Sigmoid colon (tissue), 7 donors: Measurements from ENCODE around the gene NACC1. TPM values are rescaled to one million over a fixed set of nuclear protein-coding genes. Genes with fewer than 3 reads are reported as not detected.
"Not testable (repeated sequence)": the region's sequence is repeated elsewhere in the genome, so short reads cannot be mapped to it uniquely, and the experiment has no call there.

Experiments
- DNase-seq: peaks from one replicate; pipeline ENCODE4 v3.0.0-alpha.2; 2019
- H3K27ac ChIP-seq, 4 donors: fragments of 200-600 bp; sonication (generic); one replicate each; pipeline ENCODE4 v1.5.1; 2016 to 2019; ENCODE audit warnings: mild to moderate bottlenecking in 1 of 4
- H3K27me3 ChIP-seq, 3 donors: fragments of 200-600 bp; sonication (generic); one replicate each; pipeline ENCODE4 v1.5.1; 2019; ENCODE audit warnings: mild to moderate bottlenecking in 1 of 3
- H3K36me3 ChIP-seq, 4 donors: fragments of 200-600 bp; sonication (generic); one replicate each; pipeline ENCODE4 v1.5.1; 2016 to 2019
- H3K4me1 ChIP-seq, 4 donors: fragments of 200-600 bp; sonication (generic); one replicate each; pipeline ENCODE4 v1.5.1; 2017 to 2019
- H3K4me3 ChIP-seq, 4 donors: fragments of 200-600 bp; sonication (generic); one replicate each; pipeline ENCODE4 v1.5.1; 2017 to 2019; ENCODE audit warnings: mild to moderate bottlenecking in 2 of 4, moderate library complexity in 1 of 4
- H3K9me3 ChIP-seq, 4 donors: fragments of 200-600 bp in 3 of 4; sonication (generic) in 3 of 4; one replicate each; pipeline versions ENCODE4 v1.5.1 to v1.6.1; 2013 to 2019
- EP300 ChIP-seq, 4 donors: sonication (generic); formaldehyde crosslinking; IDR thresholded peaks; one replicate each; pipeline ENCODE4 v1.6.1; 2017; ENCODE audit warnings: antibody characterized with exemption in 4 of 4
- POLR2A ChIP-seq, 2 donors: fragments of 450-650 bp; IDR thresholded peaks; one replicate each; pipeline ENCODE4 v1.6.1; 2016; ENCODE audit warnings: antibody characterized with exemption in 2 of 2, mild to moderate bottlenecking in 2 of 2, moderate library complexity in 2 of 2
- POLR2AphosphoS5 ChIP-seq, 4 donors: sonication (generic); formaldehyde crosslinking; IDR thresholded peaks; one replicate each; pipeline ENCODE4 v1.6.1; 2017; ENCODE audit warnings: antibody characterized with exemption in 4 of 4
- whole genome bisulfite sequencing, 2 donors: extraction: QIAGEN DNeasy Blood & Tissue Kit; methylation state at CpG; one replicate each; pipeline ENCODE4 v1.1.7; 2013; 5-methylcytosine and 5-hydroxymethylcytosine counted together
- intact Hi-C: fragments of 100-400 bp; cut with DNase I; formaldehyde crosslinking; loops from one replicate; pipeline ENCODE4 v1.15.1; 2023
- polyA plus RNA-seq, 3 donors: library from polyadenylated mRNA; stranded (reverse); fragments of 200-250 nt; gene quantifications; one replicate each; pipeline ENCODE4 v1.2.3, GENCODE V29; 2013
- total RNA-seq, 4 donors: library from RNA; depleted of rRNA; stranded (reverse); fragments of >200 nt; gene quantifications; one replicate each; pipeline ENCODE4 v1.1.0, GENCODE V29; 2016
- TF ChIP-seq, protein P1 (sequence below), 4 experiments: fragments of 450-650 bp in 3 of 4; fragments of 200-600 bp in 1 of 4; IDR thresholded peaks; one replicate each; pipeline ENCODE4 v1.5.1; 2016 to 2019; ENCODE audit warnings: antibody characterized with exemption in 4 of 4, mild to moderate bottlenecking in 3 of 4, moderate library complexity in 2 of 4
- donor health status: healthy with polysubstance abuse.
- donor health status: Bipolar disorder and iron deficiency.
- donor health status: healthy.

The NACC1 gene
- total and polyA plus RNA-seq, 7 donors, result 8.1 to 67.2 (median 18.8) TPM

DNA sequence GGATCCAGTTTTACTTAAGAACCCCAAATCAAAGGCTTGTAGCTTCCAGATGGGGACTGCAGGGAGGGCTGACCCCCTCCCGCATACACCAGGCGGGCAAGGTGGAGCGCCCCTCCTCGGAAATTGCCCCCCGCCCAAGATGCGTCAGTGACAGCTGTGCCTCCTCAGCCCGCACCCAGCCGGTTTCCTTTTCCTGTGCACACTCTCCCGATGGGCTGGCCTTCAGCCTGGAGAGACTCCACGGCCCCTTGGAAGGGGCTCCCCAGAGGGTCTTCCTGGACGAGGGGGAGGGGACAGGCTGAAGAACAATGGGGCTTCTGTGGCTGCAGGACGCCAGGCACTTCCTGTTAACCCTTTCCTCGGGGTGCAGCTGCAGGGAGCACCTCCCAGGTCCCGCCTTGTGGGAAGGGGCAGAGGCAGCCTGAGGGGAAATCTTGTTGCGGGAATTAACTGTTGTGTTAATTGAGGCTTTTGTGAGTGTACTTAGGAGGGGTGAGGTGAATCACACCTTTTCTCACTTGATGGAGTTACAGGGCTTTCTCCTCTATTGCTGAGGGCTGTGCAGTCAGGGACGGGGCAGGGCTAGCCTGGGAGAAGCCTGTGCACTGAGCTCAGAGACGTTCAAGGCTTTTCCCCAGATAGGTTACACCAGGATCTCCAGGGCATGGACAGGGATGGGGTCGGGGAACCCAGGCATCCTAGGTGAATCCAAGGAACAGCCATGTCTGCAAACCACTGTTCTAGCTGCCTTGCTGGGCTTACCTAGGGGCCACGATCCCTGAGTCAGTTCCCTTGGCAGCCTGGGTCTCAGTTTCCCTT is 46.5 kb downstream of the NACC1 start:
- peak; percentile 77 for DNase-seq

GRCh38 chr19:13165162-13165997 is 47.3 kb downstream of the NACC1 start:
- H3K36me3 ChIP-seq, result no peaks in the 10 kb centered on the region
- 66 to 74% methylated on average over 19 of the region's 19 CpGs for WGBS, 2 donors

More for the DNA sequence above, 46.5 kb downstream of the NACC1 start:
- peaks cover 0 to 47% (median 37%) of the 10 kb centered on the region in 4 donors for H3K4me1 ChIP-seq
- H3K9me3 ChIP-seq, result no peaks in the 10 kb centered on the region
- H3K4me3 ChIP-seq, result peak overlapping the region; percentile 4 to 47 (median 44)
- 5 to 10% methylated on average over 19 of the region's 19 CpGs for WGBS, 2 donors
- intact Hi-C loops, result loop anchor here (5.0 kb wide), 2 partner anchors 43 to 683 kb away; no protein-coding TSS in a partner anchor
- no peaks in the 10 kb centered on the region for H3K27me3 ChIP-seq
- TF ChIP-seq POLR2AphosphoS5 (IDR thresholded peaks at IDR 0.05) (no peak), EP300 (IDR thresholded peaks at IDR 0.05) (no peak), POLR2A (IDR thresholded peaks at IDR 0.05) (no peak)
- TF ChIP-seq, protein P1, sequence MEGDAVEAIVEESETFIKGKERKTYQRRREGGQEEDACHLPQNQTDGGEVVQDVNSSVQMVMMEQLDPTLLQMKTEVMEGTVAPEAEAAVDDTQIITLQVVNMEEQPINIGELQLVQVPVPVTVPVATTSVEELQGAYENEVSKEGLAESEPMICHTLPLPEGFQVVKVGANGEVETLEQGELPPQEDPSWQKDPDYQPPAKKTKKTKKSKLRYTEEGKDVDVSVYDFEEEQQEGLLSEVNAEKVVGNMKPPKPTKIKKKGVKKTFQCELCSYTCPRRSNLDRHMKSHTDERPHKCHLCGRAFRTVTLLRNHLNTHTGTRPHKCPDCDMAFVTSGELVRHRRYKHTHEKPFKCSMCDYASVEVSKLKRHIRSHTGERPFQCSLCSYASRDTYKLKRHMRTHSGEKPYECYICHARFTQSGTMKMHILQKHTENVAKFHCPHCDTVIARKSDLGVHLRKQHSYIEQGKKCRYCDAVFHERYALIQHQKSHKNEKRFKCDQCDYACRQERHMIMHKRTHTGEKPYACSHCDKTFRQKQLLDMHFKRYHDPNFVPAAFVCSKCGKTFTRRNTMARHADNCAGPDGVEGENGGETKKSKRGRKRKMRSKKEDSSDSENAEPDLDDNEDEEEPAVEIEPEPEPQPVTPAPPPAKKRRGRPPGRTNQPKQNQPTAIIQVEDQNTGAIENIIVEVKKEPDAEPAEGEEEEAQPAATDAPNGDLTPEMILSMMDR (IDR thresholded peaks at IDR 0.05), result no peak
- H3K36me3 ChIP-seq, result no peaks in the 10 kb centered on the region
- peak overlapping the region; percentile 91 to 94 (median 94) for H3K27ac ChIP-seq

DNA sequence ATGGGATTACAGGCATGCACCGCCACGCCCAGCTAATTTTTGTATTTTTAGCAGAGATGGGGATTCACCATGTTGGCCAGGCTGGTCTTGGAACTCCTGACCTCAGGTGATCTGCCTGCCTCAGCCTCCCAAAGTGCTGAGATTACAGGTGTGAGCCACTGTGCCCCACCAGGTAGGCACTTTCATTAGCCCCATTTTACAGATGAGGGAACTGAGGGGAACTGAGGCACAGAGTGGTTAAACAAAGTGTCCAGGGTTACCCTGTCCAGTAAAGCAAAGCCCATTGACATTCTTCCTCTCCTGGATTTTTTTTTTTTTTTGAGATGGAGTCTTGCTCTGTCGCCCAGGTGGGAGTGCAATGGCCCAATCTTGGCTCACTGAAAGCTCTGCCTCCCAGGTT is 48.1 kb downstream of the NACC1 start:
- H3K27ac ChIP-seq, result peak overlapping the region in 3 of 4 donors; percentile 87 to 94 (median 94)
- not testable (repeated sequence) for DNase-seq, H3K27me3 ChIP-seq, H3K36me3 ChIP-seq, H3K9me3 ChIP-seq, H3K4me3 ChIP-seq
- H3K4me1 ChIP-seq, result peaks cover 0 to 47% (median 37%) of the 10 kb centered on the region in 4 donors
- 93 to 96% methylated on average over 3 of the region's 3 CpGs for WGBS, 2 donors
- intact Hi-C loops, result loop anchor here (5.0 kb wide), 1 partner anchor 41 kb away; no protein-coding TSS in a partner anchor

More at GRCh38 chr19:13165162-13165997, 47.3 kb downstream of the NACC1 start:
- H3K4me3 ChIP-seq, result no peak overlapping the region
- TF ChIP-seq, protein P1 (IDR thresholded peaks at IDR 0.05), result no peak
- no peak for TF ChIP-seq EP300 (IDR thresholded peaks at IDR 0.05)
- TF ChIP-seq POLR2A (IDR thresholded peaks at IDR 0.05), result no peak
- no peak for TF ChIP-seq POLR2AphosphoS5 (IDR thresholded peaks at IDR 0.05)
- H3K4me1 ChIP-seq, result peaks cover 0 to 47% (median 37%) of the 10 kb centered on the region in 4 donors
- H3K27ac ChIP-seq, result peak overlapping the region; percentile 91 to 94 (median 94)
- no peaks in the 10 kb centered on the region for H3K27me3 ChIP-seq
- no peaks in the 10 kb centered on the region for H3K9me3 ChIP-seq
- intact Hi-C loops, result loop anchor here (5.0 kb wide), 1 partner anchor 42 kb away; no protein-coding TSS in a partner anchor
- no peak for DNase-seq

GRCh38 chr19:13169769-13170168 is 51.7 kb downstream of the NACC1 start:
- DNase-seq, result no peak
- Histone ChIP-seq H3K27ac (no peak overlapping the region), H3K4me1 (peaks cover 0 to 39% (median 26%) of the 10 kb centered on the region in 4 donors), H3K4me3 (no peak overlapping the region), H3K27me3 (no peaks in the 10 kb centered on the region), H3K9me3 (no peaks in the 10 kb centered on the region), H3K36me3 (no peaks in the 10 kb centered on the region)
- TF ChIP-seq, protein P1 (IDR thresholded peaks at IDR 0.05), result no peak
- TF ChIP-seq POLR2AphosphoS5 (IDR thresholded peaks at IDR 0.05), result no peak
- TF ChIP-seq POLR2A (IDR thresholded peaks at IDR 0.05), result no peak
- no peak for TF ChIP-seq EP300 (IDR thresholded peaks at IDR 0.05)
- intact Hi-C loops, result loop anchor here (5.0 kb wide), 1 partner anchor 38 kb away; no protein-coding TSS in a partner anchor
- WGBS, 2 donors, result 33 to 75% methylated on average over 5 of the region's 5 CpGs
